Skin of body (tissue), 2 donors: ENCODE results near the gene MAP3K5. TPM values are rescaled to one million over a fixed set of nuclear protein-coding genes. Genes with fewer than 3 reads are reported as not detected.
"Not testable (repeated sequence)": the region's sequence is repeated elsewhere in the genome, so short reads cannot be mapped to it uniquely, and the experiment has no call there.

ENCODE experiments used
- DNase-seq: peaks from one replicate; lab custom pipeline; 2025; lab: John Stamatoyannopoulos, UW
- total RNA-seq: library from RNA; depleted of rRNA; stranded (reverse); fragments of >200 nt; gene quantifications from one replicate; pipeline ENCODE4 v1.2.3, GENCODE V29; 2014

The MAP3K5 gene
- total RNA-seq, 1 donor from 2014 or later, result 17.0 TPM

DNA sequence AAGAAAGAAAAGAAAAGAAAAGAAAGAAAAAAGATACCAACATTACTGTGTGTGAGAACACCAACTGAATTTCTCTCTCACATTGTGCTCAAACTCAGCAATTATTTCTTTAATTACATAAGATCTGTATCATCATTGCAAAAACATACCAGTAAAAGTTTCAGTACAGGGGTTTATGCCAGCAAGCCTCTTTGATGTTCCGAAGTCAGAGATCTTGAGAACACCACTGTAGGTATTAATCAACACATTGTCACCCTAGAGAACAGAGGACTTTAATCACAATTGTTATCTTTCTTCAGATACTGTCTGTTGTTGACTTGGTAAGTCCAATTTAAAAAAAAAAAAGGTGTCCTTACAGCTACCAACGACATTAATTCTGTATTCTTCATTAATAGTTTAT, 181.1 kb downstream of the MAP3K5 start:
- DNase-seq, result no peak

GRCh38 chr6:136609873-136610706, 182.2 kb downstream of the MAP3K5 start:
- no peak for DNase-seq

DNA sequence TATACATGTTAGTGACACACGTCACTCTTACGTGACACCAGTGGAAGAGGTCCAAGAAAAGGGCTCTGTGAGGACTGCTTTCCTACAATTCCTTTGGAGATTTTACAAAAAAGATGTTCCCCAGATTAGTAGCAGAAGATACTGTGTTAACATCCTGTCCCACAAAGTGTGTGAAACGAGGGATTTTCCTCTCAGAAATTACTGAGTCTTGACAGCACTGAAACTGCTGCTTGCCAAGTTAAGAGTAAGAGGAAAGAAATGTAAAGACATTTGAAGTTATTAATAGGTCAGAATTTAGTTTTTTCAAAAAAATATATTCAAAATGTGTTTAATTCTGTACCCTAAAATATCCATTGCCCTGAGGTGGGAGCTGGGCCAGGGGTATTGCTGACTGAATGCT, 183.3 kb downstream of the MAP3K5 start:
- peak; percentile 33 for DNase-seq

- DNase-seq, result no peak
Observed at GRCh38 chr6:136607932-136608772, 184.1 kb downstream of the MAP3K5 start.

GRCh38 chr6:136607204-136607931, 184.9 kb downstream of the MAP3K5 start:
- no peak for DNase-seq

DNA sequence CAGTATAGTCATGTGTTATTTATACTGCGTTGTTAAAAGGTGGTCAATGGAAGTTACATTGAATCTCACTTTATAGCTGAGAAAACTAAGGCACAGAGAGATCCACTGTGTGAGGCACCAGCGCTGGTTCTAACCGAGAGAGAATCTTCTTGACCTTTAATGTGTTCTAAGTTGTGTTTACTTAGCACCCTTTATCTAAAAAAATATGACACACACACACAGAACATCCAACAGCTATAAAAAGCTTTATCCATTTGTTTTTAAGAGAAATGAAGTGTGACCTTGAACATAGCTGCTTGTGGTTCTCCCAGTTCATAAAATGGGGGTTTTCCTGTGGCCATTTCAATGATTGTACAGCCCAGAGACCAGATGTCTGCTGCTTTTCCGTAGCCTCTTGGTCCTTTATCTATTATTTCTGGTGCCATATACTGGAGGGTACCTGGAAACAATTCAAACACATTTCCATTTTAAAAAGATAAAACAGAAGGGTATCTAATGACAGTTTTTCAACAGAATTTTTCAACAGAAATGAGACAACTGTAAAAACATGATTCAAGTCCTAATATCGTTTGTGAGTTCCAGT, 187.3 kb downstream of the MAP3K5 start:
- no peak for DNase-seq

DNA sequence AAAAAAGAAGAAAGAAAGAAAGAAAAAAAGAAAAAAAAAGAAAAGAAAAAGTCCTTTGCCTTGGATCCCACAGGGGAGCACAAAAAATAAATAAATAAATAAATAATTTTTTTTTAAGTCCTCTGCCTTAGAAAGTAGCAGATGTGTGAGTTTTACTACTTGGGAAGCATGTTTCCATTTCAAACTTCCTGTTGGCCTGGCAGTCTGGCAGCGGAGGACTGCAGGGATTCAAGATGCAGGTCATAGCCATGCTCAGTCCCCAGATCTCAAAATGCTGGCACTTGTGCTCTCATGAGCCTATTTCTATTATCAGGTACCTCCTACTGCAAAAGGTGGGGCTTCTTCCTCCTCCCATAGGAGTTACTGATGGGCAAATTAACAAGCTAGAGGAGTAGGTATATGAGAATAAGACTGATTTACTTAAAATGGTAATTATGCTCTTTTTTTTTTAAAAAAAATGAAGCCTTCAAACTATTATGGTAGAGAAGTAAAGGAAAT, 187.9 kb downstream of the MAP3K5 start:
- peak; percentile 13 for DNase-seq

- DNase-seq, result no peak
Observed at GRCh38 chr6:136600818-136601217, 191.5 kb downstream of the MAP3K5 start.

DNA sequence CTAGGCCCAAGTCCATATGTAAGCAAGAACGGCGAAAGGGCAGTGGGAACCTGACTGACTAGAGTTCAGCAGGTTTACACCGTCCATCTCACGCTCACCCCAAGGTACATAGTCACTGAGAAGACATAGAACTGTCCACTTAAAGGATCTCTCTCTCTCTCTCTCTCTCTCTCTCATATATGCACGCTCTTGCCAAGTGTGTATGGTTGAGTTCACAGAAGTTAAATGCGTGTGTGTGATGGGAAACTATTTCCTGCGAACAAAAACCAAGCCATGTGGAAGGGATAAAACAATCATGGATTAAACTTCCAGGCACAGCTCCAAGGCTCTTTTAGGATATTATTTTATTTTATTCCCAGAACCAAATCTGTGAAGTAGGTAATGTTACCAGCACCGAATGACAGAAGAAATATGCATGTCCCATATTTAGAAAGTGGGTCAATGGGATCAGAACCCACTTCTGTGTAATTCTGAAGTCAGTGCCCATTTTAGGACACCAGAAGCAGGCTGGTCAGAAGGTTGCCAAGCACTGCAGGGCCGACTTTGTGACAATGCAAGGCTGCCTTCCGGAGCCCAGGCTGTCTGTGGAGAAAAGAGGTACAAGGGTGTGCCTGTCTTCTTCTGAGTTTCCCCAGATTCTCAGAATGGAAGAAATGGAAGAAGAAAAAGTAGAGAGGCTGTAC, 192.8 kb downstream of the MAP3K5 start:
- DNase-seq, result peak; percentile 90

GRCh38 chr6:136598048-136598447, 194.2 kb downstream of the MAP3K5 start:
- no peak for DNase-seq

DNA sequence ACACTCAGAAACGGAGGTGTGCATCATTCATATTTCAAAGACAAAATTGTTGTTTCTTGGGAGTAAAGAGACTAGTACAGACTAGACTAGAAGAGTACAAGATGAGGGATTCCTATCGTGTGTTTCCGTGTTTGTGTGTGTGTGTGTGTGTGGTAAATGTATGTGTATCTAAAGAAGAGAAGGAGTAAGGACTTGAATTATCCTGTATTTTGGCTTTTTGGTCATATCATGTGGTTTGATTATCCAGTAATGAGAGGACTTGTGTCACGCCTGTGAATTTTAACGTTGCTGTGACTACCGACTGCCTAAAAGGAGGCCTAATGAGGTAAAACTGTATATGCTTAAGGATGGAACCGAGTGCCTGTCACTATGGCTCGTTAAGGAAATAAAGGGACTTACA, 197.6 kb downstream of the MAP3K5 start:
- DNase-seq, result no peak

DNA sequence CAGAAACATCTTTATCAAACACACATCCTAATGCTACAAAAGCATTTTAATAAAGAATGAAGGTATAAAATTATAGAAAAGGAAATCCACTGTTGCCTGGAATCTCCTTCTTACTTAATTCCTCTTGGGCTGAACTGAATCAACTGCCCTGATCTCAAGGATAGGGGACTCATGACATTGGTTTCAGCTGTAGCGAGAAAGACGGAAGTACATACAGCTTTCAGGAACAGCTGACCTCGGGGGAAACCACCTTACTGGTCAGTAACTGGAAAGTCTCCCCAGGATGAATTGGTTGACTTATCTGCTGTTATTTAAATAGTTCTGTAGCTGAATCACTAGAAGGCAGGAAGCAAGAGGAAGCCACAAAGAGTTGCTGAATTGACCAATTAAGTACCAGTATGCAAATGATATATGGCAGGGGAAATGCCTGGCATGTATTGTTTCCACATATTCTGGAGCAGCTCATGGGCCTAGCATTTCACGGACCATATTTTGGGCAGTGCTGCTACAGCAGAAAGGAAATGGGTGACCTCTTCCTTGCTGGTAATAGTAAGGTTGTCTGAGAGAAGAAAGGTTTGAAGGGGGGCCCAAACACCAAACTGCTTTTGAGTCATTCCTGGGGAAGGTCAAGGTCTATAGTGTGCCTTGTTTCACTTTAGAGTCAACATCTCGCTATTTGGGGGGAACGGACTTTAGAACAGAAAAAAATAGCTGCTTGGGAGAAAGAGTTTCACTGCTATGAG, 198.4 kb downstream of the MAP3K5 start:
- peak; percentile 5 for DNase-seq

- no peak for DNase-seq
Observed at GRCh38 chr6:136592930-136593673, 199.2 kb downstream of the MAP3K5 start.

- no peak for DNase-seq
Observed at GRCh38 chr6:136591617-136592016, 200.7 kb downstream of the MAP3K5 start.

- DNase-seq, result not testable (repeated sequence)
Observed at GRCh38 chr6:136590846-136591245, 201.4 kb downstream of the MAP3K5 start.

DNA sequence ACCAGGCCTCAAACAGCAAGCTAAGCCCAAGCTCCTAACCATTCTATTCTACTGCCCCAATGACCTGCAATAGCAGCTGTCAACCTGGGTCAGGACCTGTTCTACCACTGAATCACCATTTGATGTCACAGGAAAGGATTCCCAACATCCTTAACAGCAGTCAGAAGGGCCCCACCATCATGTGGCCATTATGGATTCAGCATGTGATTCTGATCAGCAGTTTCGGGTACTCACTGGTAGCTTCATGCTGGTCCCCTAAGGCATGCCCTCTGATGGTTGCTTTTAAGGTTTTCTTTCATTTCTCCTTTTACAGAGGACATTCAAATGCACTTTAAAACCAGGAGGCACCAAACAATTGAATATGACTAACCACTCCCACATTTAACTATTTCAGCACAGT, 204.8 kb downstream of the MAP3K5 start:
- no peak for DNase-seq

DNA sequence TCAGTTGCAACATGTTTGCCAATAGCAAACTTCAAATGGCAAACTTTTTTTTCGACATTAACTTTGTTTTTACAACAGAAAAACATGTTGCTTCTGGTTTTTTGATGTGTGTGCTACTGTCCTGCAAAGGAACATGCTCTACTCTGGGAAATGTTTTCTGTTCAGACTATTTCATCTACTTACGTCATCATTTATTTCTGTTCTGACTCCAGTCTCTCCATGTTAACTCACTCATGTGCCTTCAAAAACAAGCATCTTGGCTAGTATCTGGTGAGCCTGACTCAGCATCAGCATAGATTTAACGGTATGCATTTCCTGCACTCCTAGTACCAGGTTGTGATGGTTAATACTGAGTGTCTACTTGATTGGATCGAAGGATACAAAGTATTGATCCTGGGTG, 206.0 kb downstream of the MAP3K5 start:
- DNase-seq, result no peak

DNA sequence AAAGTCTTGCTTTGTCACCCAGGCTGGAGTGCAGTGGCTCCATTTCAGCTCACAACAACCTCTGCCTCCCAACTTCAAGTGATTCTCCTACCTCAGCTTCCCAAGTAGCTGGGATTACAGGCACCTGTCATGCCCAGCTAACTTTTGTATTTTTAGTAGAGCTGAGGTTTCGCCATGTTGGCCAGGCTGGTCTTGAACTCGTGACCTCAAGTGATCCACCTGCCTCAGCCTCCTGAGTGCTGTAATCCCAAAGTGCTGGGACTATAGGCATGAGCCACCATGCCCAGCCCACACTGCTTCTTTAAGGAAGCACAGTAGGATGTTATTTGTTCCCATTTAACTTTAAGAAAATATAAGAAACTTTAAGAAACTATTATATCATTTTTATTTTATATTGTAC, 206.8 kb downstream of the MAP3K5 start:
- DNase-seq, result not testable (repeated sequence)

DNA sequence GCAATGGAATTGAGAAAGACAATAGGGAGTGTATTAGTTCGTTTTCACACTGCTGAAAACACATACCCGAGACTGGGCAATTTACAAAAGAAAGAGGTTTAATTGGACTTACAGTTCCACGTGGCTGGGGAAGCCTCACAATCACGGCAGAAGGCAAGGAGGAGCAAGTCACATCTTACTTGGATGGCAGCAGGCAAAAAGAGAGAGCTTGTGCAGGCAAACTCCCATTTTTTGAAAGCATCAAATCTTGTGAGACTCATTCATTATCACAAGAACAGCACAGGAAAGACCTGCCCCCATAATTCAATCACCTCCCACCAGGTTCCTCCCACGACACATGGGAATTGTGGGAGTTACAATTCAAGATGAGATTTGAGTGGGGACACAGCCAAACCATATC, 208.0 kb downstream of the MAP3K5 start:
- DNase-seq, result not testable (repeated sequence)
